Neural cell (in vitro differentiated cells): ENCODE results near the gene ASB1. TPM values are rescaled to one million over a fixed set of nuclear protein-coding genes. Genes with fewer than 3 reads are reported as not detected.

ENCODE experiments used
- H2AFZ ChIP-seq: fragments of 200-600, 300-800 bp; sonication (generic), shearing (Covaris generic); 2 replicates; pipeline ENCODE4 v1.6.0; 2014; ENCODE audit warnings: low read depth, mild to moderate bottlenecking, antibody characterized with exemption, low read length, moderate library complexity
- H3F3A ChIP-seq: fragments of 200-600 bp; shearing (Covaris generic); 2 replicates; pipeline ENCODE4 v1.6.1; 2016; ENCODE audit warnings: mild to moderate bottlenecking, moderate library complexity, mixed read lengths, antibody characterized with exemption, low read length; ENCODE audit not compliant: insufficient read depth, poor library complexity, severe bottlenecking
- H3K27ac ChIP-seq: fragments of 200-600, 300-800 bp; sonication (generic), shearing (Covaris generic); 2 replicates; pipeline ENCODE4 v1.5.1; 2014; ENCODE audit warnings: mild to moderate bottlenecking, low read length, moderate library complexity
- H3K27me3 ChIP-seq: fragments of 300-800, 200-600 bp; sonication (generic), shearing (Covaris generic); 2 replicates; pipeline ENCODE4 v1.6.0; 2014; ENCODE audit warnings: mild to moderate bottlenecking, low read depth, low read length, moderate library complexity; ENCODE audit not compliant: insufficient read depth
- H3K36me3 ChIP-seq: fragments of 300-800, 200-600 bp; sonication (generic), shearing (Covaris generic); 2 replicates; pipeline ENCODE4 v1.5.1; 2014; ENCODE audit warnings: mild to moderate bottlenecking, antibody characterized with exemption, low read length, moderate library complexity; ENCODE audit not compliant: insufficient read depth
- H3K4me2 ChIP-seq: fragments of 300-800, 200-600 bp; sonication (generic), shearing (Covaris generic); 2 replicates; pipeline ENCODE4 v1.6.0; 2014; ENCODE audit warnings: mild to moderate bottlenecking, low read length
- H3K4me3 ChIP-seq: fragments of 300-800, 200-600 bp; sonication (generic), shearing (Covaris generic); 2 replicates; pipeline ENCODE4 v1.5.1; 2014; ENCODE audit warnings: mild to moderate bottlenecking, low read length, moderate library complexity
- H3K79me2 ChIP-seq: fragments of 200-600 bp; shearing (Covaris generic); replicated peaks from 2 replicates; pipeline ENCODE4 v1.6.0; 2014; ENCODE audit warnings: mild to moderate bottlenecking, low read length, moderate library complexity; ENCODE audit not compliant: insufficient read depth
- H3K9ac ChIP-seq: fragments of 300-800, 200-600 bp; sonication (generic), shearing (Covaris generic); 2 replicates; pipeline ENCODE4 v1.6.1; 2016; ENCODE audit warnings: mild to moderate bottlenecking, low read length, mixed read lengths
- H3K9me2 ChIP-seq: fragments of 200-600 bp; shearing (Covaris generic); 2 replicates; pipeline ENCODE4 v1.6.1; 2016; ENCODE audit warnings: mild to moderate bottlenecking, low read length, mixed read lengths; ENCODE audit not compliant: insufficient read depth
- H3K9me3 ChIP-seq: fragments of 200-600, 300-800 bp; sonication (generic), shearing (Covaris generic); 2 replicates; pipeline ENCODE4 v1.6.1; 2016; ENCODE audit warnings: mild to moderate bottlenecking, mixed run types, low read length, moderate library complexity, mixed read lengths
- H4K20me1 ChIP-seq: fragments of 200-600 bp; shearing (Covaris generic); 2 replicates; pipeline ENCODE4 v1.6.1; 2016; ENCODE audit warnings: mild to moderate bottlenecking, mixed run types; ENCODE audit not compliant: insufficient read depth
- EP300 ChIP-seq: fragments of 450-650 bp; conservative IDR thresholded peaks from 2 replicates; pipeline ENCODE4 v1.6.1; 2014; ENCODE audit warnings: antibody characterized with exemption, mild to moderate bottlenecking, moderate library complexity; ENCODE audit not compliant: poor library complexity, severe bottlenecking
- EZH2 ChIP-seq: fragments of 200-600, 300-800 bp; shearing (Covaris generic), sonication (generic); IDR thresholded peaks from 2 replicates; pipeline ENCODE4 v1.6.1; 2014; ENCODE audit warnings: antibody characterized with exemption, low read length, borderline replicate concordance, mild to moderate bottlenecking; ENCODE audit not compliant: insufficient read depth, poor library complexity, severe bottlenecking
- MXI1 ChIP-seq: fragments of 450-650 bp; conservative IDR thresholded peaks from 2 replicates; pipeline ENCODE4 v1.6.1; 2014; ENCODE audit warnings: antibody characterized with exemption, mild to moderate bottlenecking; ENCODE audit not compliant: poor library complexity, severe bottlenecking
- POLR2AphosphoS5 ChIP-seq: IDR thresholded peaks from 2 replicates; pipeline ENCODE4 v1.6.1; 2012
- RAD21 ChIP-seq: fragments of 450-650 bp; conservative IDR thresholded peaks from 2 replicates; pipeline ENCODE4 v1.6.1; 2014; ENCODE audit warnings: antibody characterized with exemption, mild to moderate bottlenecking, moderate library complexity
- SMC3 ChIP-seq: fragments of 450-650 bp; conservative IDR thresholded peaks from 2 replicates; pipeline ENCODE4 v1.6.1; 2014; ENCODE audit warnings: antibody characterized with exemption, mild to moderate bottlenecking, moderate library complexity; ENCODE audit not compliant: poor library complexity
- TAF1 ChIP-seq: IDR thresholded peaks from 2 replicates; pipeline ENCODE4 v1.6.1; 2012; ENCODE audit warnings: low read depth
- polyA plus RNA-seq: library from polyadenylated mRNA; depleted of rRNA; stranded (reverse); fragments of >200 nt; gene quantifications from 2 replicates; pipeline ENCODE4 v1.2.3, GENCODE V29; 2014
- TF ChIP-seq, protein P1 (sequence below): fragments of 450-650 bp; IDR thresholded peaks from 2 replicates; pipeline ENCODE4 v1.5.1; 2014; ENCODE audit warnings: antibody characterized with exemption, mild to moderate bottlenecking, moderate library complexity; ENCODE audit not compliant: poor library complexity, severe bottlenecking
- TF ChIP-seq, protein P2 (sequence below): IDR thresholded peaks from 2 replicates; pipeline ENCODE4 v1.6.1; 2012; ENCODE audit warnings: borderline replicate concordance

Gene ASB1
- polyA plus RNA-seq, 1 donor from 2014 or later, result 13.7 TPM

DNA sequence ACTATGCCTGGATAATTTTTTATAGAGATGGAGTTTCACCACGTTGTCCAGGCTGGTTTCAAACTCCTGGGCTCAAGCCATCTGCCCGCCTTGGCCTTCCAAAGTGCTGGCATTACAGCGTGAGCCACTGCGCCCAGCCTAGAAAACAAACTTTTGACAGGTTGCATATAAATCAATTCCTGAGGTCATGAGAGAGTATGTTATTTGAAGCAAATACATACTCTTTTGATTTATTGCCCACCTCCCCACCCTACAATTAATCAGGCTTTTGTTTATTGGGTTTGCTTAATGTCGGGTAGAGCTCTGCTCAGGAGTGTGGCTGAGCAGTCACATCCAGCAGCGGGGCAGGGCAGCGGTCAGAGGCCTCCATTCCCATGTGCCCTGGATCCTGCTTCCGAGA is 37.9 kb upstream of the ASB1 start:
- Histone ChIP-seq H3K27me3 (no peaks in the 10 kb centered on the region), H3K4me3 (no peak overlapping the region), H3K9me3 (no peaks in the 10 kb centered on the region), H3K36me3 (no peaks in the 10 kb centered on the region), H3K79me2 (no peaks in the 10 kb centered on the region), H3K4me2 (no peak overlapping the region), H3K9me2 (no peaks in the 10 kb centered on the region), H3F3A (no peaks in the 10 kb centered on the region), H2AFZ (no peak overlapping the region), H3K27ac (no peak overlapping the region), H4K20me1 (no peaks in the 10 kb centered on the region), H3K9ac (no peak overlapping the region)
- TF ChIP-seq SMC3, result no peak
- TF ChIP-seq POLR2AphosphoS5, result no peak
- TF ChIP-seq EP300, result no peak
- TF ChIP-seq, protein P1, sequence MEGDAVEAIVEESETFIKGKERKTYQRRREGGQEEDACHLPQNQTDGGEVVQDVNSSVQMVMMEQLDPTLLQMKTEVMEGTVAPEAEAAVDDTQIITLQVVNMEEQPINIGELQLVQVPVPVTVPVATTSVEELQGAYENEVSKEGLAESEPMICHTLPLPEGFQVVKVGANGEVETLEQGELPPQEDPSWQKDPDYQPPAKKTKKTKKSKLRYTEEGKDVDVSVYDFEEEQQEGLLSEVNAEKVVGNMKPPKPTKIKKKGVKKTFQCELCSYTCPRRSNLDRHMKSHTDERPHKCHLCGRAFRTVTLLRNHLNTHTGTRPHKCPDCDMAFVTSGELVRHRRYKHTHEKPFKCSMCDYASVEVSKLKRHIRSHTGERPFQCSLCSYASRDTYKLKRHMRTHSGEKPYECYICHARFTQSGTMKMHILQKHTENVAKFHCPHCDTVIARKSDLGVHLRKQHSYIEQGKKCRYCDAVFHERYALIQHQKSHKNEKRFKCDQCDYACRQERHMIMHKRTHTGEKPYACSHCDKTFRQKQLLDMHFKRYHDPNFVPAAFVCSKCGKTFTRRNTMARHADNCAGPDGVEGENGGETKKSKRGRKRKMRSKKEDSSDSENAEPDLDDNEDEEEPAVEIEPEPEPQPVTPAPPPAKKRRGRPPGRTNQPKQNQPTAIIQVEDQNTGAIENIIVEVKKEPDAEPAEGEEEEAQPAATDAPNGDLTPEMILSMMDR, result no peak
- no peak for TF ChIP-seq MXI1
- no peak for TF ChIP-seq RAD21
- TF ChIP-seq, protein P2, sequence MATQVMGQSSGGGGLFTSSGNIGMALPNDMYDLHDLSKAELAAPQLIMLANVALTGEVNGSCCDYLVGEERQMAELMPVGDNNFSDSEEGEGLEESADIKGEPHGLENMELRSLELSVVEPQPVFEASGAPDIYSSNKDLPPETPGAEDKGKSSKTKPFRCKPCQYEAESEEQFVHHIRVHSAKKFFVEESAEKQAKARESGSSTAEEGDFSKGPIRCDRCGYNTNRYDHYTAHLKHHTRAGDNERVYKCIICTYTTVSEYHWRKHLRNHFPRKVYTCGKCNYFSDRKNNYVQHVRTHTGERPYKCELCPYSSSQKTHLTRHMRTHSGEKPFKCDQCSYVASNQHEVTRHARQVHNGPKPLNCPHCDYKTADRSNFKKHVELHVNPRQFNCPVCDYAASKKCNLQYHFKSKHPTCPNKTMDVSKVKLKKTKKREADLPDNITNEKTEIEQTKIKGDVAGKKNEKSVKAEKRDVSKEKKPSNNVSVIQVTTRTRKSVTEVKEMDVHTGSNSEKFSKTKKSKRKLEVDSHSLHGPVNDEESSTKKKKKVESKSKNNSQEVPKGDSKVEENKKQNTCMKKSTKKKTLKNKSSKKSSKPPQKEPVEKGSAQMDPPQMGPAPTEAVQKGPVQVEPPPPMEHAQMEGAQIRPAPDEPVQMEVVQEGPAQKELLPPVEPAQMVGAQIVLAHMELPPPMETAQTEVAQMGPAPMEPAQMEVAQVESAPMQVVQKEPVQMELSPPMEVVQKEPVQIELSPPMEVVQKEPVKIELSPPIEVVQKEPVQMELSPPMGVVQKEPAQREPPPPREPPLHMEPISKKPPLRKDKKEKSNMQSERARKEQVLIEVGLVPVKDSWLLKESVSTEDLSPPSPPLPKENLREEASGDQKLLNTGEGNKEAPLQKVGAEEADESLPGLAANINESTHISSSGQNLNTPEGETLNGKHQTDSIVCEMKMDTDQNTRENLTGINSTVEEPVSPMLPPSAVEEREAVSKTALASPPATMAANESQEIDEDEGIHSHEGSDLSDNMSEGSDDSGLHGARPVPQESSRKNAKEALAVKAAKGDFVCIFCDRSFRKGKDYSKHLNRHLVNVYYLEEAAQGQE, result no peak
- no peak for TF ChIP-seq EZH2
- no peak for TF ChIP-seq TAF1

DNA sequence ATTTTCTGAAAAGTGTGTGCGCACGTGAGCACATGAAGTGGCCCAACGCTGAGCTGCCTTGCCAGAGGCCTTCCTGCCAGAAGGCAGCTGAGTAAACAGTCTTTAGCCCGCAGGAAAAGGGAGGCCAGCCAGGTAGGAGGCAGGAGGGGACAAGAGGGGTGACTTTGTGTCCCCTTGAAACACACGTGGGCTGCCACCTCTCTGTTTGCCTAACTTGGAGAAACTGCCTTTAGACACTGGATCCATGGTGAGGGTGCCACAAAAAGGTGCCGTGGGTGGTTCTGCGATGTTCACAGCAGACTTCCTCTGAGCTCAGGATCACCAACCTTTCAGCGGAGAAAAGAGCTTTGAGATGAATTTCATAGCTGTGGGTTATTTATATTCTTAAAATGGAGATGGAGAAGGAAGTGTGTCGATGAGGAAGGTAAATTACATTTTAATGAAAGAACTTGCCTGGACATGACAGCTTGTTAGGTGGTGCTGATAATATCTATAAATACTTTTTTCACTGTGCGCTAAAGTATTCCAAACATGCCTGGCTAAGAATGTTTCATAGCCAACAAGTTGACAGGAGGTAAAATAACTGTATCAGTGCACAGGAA is 36.6 kb upstream of the ASB1 start:
- H3K27me3 ChIP-seq, result no peaks in the 10 kb centered on the region
- TF ChIP-seq TAF1, result no peak
- TF ChIP-seq POLR2AphosphoS5, result no peak
- TF ChIP-seq SMC3, result no peak
- no peak overlapping the region for H3K27ac ChIP-seq
- no peaks in the 10 kb centered on the region for H3F3A ChIP-seq
- no peak overlapping the region for H2AFZ ChIP-seq
- H3K9ac ChIP-seq, result no peak overlapping the region
- no peaks in the 10 kb centered on the region for H3K79me2 ChIP-seq
- no peak overlapping the region for H3K4me3 ChIP-seq
- H4K20me1 ChIP-seq, result no peaks in the 10 kb centered on the region
- no peaks in the 10 kb centered on the region for H3K9me2 ChIP-seq
- no peak overlapping the region for H3K4me2 ChIP-seq
- no peaks in the 10 kb centered on the region for H3K36me3 ChIP-seq
- no peaks in the 10 kb centered on the region for H3K9me3 ChIP-seq
